Measurements from ENCODE around the gene COL4A1.

Gene COL4A1

DNA sequence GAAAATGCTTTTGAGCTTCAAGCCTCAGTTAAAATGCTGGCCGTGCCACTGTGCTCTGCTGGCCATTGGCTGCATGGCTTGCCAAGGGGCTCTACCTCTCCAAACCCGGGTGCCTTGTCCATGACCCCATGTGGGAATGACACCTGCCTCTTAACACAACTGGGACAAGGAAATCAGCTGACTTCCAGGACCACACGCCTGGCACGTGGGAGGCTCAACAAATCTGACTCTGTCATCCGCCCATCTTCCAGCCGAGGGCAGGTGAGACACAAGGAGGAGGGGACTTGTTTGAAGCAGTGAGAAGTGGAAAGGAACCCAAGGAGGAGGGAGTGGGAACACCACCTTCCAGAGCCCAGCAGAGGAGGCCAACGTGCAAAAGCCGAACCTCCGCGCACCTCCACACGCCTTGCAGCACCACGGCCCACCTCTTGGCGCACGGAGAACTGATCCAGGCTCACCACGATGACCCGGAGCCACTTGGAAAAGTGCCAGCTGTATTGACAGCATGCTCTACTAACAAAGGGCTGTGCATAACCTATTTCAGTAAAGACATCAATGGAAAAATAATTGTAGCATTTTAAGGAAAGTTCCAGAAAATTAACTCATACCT, 38.3 kb downstream of the COL4A1 start:
- no peak overlapping the region for H3K27ac ChIP-seq
- 0 out of 2 replicates have a peak, but pooled peaks have one; percentile 13 for TF ChIP-seq CTCF (conservative IDR thresholded peaks at IDR 0.05)

- no peak overlapping the region for H3K27ac ChIP-seq
- TF ChIP-seq CTCF (conservative IDR thresholded peaks at IDR 0.05), result no peak
Measured at GRCh38 chr13:110268061-110268460, 38.9 kb downstream of the COL4A1 start.

GRCh38 chr13:110266983-110267382, 40.0 kb downstream of the COL4A1 start:
- no peak overlapping the region for H3K27ac ChIP-seq
- no peak for TF ChIP-seq CTCF (conservative IDR thresholded peaks at IDR 0.05)

DNA sequence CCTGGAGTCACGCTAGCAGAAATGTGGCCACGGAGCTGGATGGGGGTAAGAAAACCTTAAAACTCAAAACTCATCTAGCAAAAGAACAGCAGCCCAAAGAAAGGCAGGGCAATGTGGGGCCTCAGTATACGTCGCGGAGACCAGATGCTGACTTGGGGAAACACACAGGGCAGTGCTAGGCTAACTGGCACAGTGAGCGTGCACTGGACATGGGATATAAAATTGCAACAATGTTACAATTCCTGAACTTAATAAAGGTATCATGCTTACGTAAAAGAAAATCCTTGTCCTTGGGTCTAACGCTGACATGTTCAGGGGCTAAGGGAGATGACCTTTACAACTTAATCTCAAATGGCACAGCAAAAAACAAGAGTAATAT, 40.5 kb downstream of the COL4A1 start:
- no peak overlapping the region for H3K27ac ChIP-seq
- no peak for TF ChIP-seq CTCF (conservative IDR thresholded peaks at IDR 0.05)

- H3K27ac ChIP-seq, result no peak overlapping the region
- TF ChIP-seq CTCF (conservative IDR thresholded peaks at IDR 0.05), result no peak
Measured at GRCh38 chr13:110265682-110266430, 41.1 kb downstream of the COL4A1 start.

DNA sequence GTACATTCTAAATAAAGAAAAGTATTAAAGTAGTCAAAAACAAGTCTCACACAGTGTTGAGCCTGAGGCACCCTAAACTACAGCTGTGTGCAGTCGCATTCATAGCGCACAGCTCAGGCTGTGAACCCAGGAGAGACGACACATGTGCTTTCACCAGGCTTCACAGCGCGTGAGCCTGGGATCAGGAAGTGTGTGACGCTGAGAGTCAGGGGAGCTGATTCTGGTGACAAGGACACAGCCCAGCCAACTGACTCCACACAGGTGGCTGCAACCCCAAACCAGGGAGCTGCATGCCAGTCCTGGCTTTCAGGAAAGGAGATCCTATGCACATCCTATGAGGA, 41.6 kb downstream of the COL4A1 start:
- TF ChIP-seq CTCF (conservative IDR thresholded peaks at IDR 0.05), result no peak; the same call in 1 of the 2 replicates
- no peak overlapping the region for H3K27ac ChIP-seq

DNA sequence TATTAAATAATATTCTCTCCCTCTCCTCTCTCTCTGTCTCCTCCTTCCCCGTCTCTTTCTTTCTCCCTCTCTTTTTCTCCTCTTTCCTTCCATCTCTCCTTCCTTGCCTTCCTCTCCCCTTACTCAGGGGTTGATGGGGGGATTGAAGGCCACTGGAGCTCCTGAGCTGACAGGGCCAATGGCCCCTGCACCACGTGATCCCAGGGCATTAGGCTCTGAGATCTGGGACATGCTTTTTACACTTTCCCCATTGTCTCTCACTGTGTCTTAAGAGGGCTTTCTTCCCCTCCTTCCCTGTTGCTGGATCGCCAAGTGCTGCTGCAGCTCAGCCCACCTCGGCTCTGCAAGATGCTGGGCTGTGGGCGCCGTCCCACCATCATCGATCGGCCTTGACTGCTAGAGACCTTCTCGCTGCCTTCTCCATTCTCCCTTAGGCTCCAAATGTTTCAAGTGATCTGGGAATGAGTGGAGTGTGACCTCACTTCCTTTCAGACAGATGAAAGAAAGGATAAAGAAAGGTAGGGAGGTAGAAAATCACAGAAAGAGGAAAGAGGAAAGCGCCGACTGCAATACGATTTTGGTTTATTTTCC, 42.2 kb downstream of the COL4A1 start:
- TF ChIP-seq CTCF (conservative IDR thresholded peaks at IDR 0.05), result no peak
- H3K27ac ChIP-seq, result no peak overlapping the region

All from VCaP (cell line).